ENCODE data around the gene DCXR. TPM values are rescaled to one million over a fixed set of nuclear protein-coding genes. Genes with fewer than 3 reads are reported as not detected.

DCXR gene
- total and polyA plus RNA-seq, 10 of the 15 experiments (the other 5 are each of a cell fraction or from before 2014, with no cell fraction given): 12.3 to 139 (median 88.9) TPM

GRCh38 chr17:82065638-82066303 is 28.3 kb upstream of the DCXR start, which contains the start of gene DUS1L (continued):
- TF ChIP-seq RUNX3 (IDR thresholded peaks at IDR 0.05; ENCODE audit: low read length) (peak; percentile 77), SUZ12 (IDR thresholded peaks at IDR 0.05; ENCODE audit: unreplicated experiment) (no peak)

- no TSS peak for BruUV-seq (replicated peaks)
- Histone ChIP-seq H3K9me3 (replicated peaks; ENCODE audit: control insufficient read depth, insufficient read depth, low read length) (no peaks in the 10 kb centered on the region), H3K27me3 (replicated peaks in 1 of 2; ENCODE audit: control insufficient read depth in 2 of 2, insufficient read depth in 2 of 2, low read length in 1 of 2) (no peaks in the 10 kb centered on the region), H3K9ac (ENCODE audit: control insufficient read depth, insufficient read depth, low read length) (peak overlapping the region; percentile 90), H3K27ac (ENCODE audit: control insufficient read depth, insufficient read depth) (peak overlapping the region; percentile 65), H2AFZ (ENCODE audit: control insufficient read depth, low read depth, low read length) (peak overlapping the region; percentile 34; the same call in 1 of the 2 replicates), H3K4me1 (ENCODE audit: control insufficient read depth, insufficient read depth, low read length) (peaks cover 8% of the 10 kb centered on the region), H4K20me1 (ENCODE audit: control insufficient read depth, insufficient read depth) (no peaks in the 10 kb centered on the region), H3K4me2 (ENCODE audit: control insufficient read depth, insufficient read depth) (peak overlapping the region; percentile 82), H3K4me3 (peak overlapping the region; percentile 90), H3K79me2 (ENCODE audit: control insufficient read depth, insufficient read depth, low read length) (peaks cover 20% of the 10 kb centered on the region), H3K36me3 (ENCODE audit: control insufficient read depth in 2 of 2, insufficient read depth in 2 of 2, low read length in 1 of 2) (peaks cover 3 to 9% of the 10 kb centered on the region in 2 experiments; a peak in 3 of 4 replicates)
- in situ Hi-C loops (cut with MboI) (no loop called here), intact Hi-C loops (cut with micrococcal nuclease; ENCODE audit: unreplicated experiment) (no loop called here)
- RAD21 ChIA-PET (ENCODE audit: unreplicated experiment): no interaction called here
- no peak for FAIRE-seq
- peak; percentile 49 for ATAC-seq
- WGBS (ENCODE audit: insufficient coverage, insufficient replicate concordance, low lambda C conversion rate, missing lambda C conversion rate): 1% methylated on average over 34 of the region's 47 CpGs
- POLR2A ChIA-PET: interaction anchor here (0.8 kb wide), 1 partner anchor 31 kb away, joined by 3 read pairs; no protein-coding TSS in a partner anchor
- SMC1A ChIA-PET (ENCODE audit: uncharacterized antibody, unreplicated experiment): interaction anchor here (2.2 kb wide), 1 partner anchor 28 kb away, joined by 5 read pairs; the partner anchor contains the start of gene DCXR
- CTCF ChIA-PET: interaction anchor here (0.7 kb wide), 1 partner anchor 35 kb away, joined by 4 read pairs; no protein-coding TSS in a partner anchor
- DNase-seq (ENCODE audit: low read depth, low spot score): no peak
- TF ChIP-seq BMI1 (IDR thresholded peaks at IDR 0.05; ENCODE audit: borderline replicate concordance) (no peak), ESRRA (IDR thresholded peaks at IDR 0.05; ENCODE audit: low read length) (no peak), SUZ12 (IDR thresholded peaks at IDR 0.05; ENCODE audit: unreplicated experiment) (no peak), KDM1A (IDR thresholded peaks at IDR 0.05; ENCODE audit: borderline replicate concordance) (no peak), IKZF1 (conservative IDR thresholded peaks at IDR 0.05) (no peak), MEF2B (IDR thresholded peaks at IDR 0.05; ENCODE audit: partially characterized antibody, poor library complexity, severe bottlenecking) (peak; percentile 37), JUNB (IDR thresholded peaks at IDR 0.05) (no peak), SMAD1 (IDR thresholded peaks at IDR 0.05; ENCODE audit: low read depth, partially characterized antibody) (no peak), EGR1 (IDR thresholded peaks at IDR 0.05; ENCODE audit: borderline replicate concordance in 1 of 2, low read depth in 2 of 2, low read length in 2 of 2) (no peak), NR2C2 (IDR thresholded peaks at IDR 0.05; ENCODE audit: borderline replicate concordance, control insufficient read depth, insufficient read length, low read depth) (no peak), ZNF207 (IDR thresholded peaks at IDR 0.05; ENCODE audit: borderline replicate concordance) (no peak), ZBTB33 (IDR thresholded peaks at IDR 0.05) (no peak), FOS (IDR thresholded peaks at IDR 0.05; ENCODE audit: borderline replicate concordance, extremely low read depth, insufficient read length) (no peak), CHD1 (IDR thresholded peaks at IDR 0.05; ENCODE audit: low read depth, low read length) (no peak), LARP7 (IDR thresholded peaks at IDR 0.05) (no peak), USF1 (IDR thresholded peaks at IDR 0.05; ENCODE audit: borderline replicate concordance, extremely low read length, insufficient read depth, low read depth, low read length) (no peak), ETV6 (conservative IDR thresholded peaks at IDR 0.05 in 1 of 2, IDR thresholded peaks at IDR 0.05 in 1 of 2; ENCODE audit: borderline replicate concordance in 1 of 2, low read depth in 1 of 2) (no peak), POLR2A (IDR thresholded peaks at IDR 0.05; ENCODE audit: low read depth, low read length) (no peak)
These were observed 27.7 kb upstream of the DCXR start for GRCh38 chr17:82065193-82065637.
